NK-92 (cell line): ENCODE results near the gene CCZ1.
"Not testable (repeated sequence)": the region's sequence is repeated elsewhere in the genome, so short reads cannot be mapped to it uniquely, and the experiment has no call there.

ENCODE experiments used
- DNase-seq: peaks from one replicate; lab custom pipeline; 2025; ENCODE audit not compliant: unreplicated experiment; lab: John Stamatoyannopoulos, UW

The CCZ1 gene

GRCh38 chr7:5898480-5899224 is at the start of gene CCZ1:
Gene CCZ1, plus strand, starts transcription at chr7:5898733. Its CDS starts 67 bp downstream, at chr7:5898800.
- not testable (repeated sequence) for DNase-seq

DNA sequence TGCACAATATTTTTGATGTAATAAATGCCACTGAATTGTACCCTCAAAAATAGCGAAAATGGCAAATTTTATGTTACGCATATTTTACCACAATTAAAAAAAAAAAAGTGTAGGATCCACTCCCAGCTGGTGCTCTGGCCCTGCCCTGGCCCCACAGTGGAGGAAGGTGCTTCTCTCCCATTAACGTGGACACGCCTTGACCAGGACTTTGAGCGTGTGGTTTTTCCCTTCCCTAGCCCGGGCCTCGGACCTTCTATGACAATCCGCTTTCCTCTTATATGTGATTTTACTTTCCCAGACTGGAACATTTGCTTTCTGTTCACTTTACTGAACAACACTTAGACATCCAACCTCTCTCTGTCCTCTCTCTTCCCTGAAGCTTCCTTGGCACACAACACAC is 47.6 kb upstream of the CCZ1 start:
- no peak for DNase-seq

- no peak for DNase-seq
Observed at GRCh38 chr7:5854738-5855137, 43.8 kb upstream of the CCZ1 start.

- DNase-seq = not testable (repeated sequence)
Observed at GRCh38 chr7:5857041-5857575, 41.4 kb upstream of the CCZ1 start.

- not testable (repeated sequence) for DNase-seq
Observed at GRCh38 chr7:5858494-5858893, 40.0 kb upstream of the CCZ1 start.

- DNase-seq = not testable (repeated sequence)
Observed at GRCh38 chr7:5861281-5861680, 37.3 kb upstream of the CCZ1 start.

- not testable (repeated sequence) for DNase-seq
Observed at GRCh38 chr7:5862753-5863366, 35.7 kb upstream of the CCZ1 start.

DNA sequence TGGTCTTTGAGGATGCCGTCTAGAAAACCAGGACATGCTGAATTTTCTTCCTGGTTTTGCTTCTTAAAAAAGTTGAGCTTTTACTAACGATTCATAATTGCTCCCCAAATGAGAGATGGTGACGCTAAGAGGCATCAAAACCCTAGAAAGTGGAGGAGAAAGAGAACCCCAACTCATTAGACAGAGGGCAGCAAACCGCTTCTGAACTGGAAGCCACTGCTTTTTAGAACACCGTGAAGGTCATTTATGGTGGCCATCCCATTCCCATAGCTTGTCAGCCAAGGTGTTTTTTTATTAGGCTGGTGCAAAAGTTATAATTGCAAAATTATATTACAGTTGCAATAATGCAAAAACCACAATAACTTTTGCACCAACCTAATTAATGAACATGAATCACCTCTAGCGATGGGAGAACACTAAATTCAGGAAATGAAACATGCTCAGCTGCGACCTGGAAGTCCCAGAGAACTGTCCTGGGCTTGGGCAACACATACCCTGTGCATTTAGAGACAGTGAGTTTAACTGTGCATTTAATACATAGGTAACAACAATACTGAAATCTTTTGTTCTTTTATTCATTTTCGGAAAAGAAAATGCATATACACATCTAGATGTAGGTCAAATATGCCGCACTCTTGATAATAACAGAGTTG is 33.1 kb upstream of the CCZ1 start:
- not testable (repeated sequence) for DNase-seq

GRCh38 chr7:5867060-5867459 is 31.5 kb upstream of the CCZ1 start:
- DNase-seq = no peak

DNA sequence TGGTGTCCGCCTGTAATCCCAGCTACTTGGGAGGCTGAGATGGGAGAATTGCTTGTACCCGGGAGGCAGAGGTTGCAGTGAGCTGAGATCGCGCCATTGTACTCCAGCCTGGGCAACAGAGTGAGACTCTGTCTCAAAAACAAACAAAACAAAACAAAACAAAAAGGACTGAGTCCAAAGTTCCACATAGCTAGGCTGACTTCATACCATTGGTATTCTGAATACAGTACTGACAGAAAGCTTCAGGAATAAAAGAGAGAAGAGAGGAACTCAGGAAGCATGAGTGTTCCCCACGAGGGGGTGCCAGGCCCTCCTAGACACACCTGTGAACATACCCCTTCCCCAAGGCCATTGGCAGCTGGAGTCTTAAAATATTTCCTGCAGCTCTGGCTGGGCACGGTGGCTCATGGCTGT is 29.6 kb upstream of the CCZ1 start:
- not testable (repeated sequence) for DNase-seq

- no peak for DNase-seq
Observed at GRCh38 chr7:5869691-5870090, 28.8 kb upstream of the CCZ1 start.

GRCh38 chr7:5870311-5870710 is 28.2 kb upstream of the CCZ1 start:
- no peak for DNase-seq

DNA sequence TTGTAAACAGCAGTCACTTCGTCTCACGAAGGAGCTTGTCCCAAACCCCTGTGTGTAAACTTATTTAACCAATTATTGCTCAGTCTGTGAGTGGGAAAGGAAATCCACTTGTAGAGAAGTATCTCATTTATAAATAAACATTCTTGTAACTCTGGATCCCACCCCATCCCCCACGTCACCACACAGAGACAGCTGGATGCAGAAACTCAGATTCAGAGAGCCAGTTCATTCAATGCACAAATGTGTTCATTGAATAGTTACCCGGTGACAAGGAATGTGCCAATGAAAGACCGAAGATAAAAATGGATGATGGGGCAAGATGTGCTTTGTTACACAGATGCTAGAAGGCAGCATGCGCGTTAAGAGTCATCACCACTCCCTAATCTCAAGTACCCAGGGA is 26.2 kb upstream of the CCZ1 start:
- no peak for DNase-seq

DNA sequence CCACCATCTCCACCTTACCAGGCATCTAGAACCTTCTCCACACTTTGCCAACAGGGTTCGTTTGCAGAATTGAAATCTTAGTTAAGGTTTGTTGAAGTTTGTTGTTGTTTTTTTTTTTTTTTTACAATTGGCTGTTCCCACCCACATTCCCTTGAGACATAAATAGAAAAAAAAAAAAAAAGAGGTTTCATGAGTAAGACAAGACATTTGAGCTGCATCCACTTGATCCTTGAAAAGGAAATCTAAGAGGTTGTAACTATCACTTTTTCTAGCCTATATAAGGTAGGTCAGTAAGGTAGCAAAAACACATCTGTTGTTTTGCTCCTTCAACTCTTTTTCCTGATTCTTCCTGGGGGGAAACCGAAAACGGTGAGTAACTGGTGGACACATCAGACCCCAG is 18.9 kb upstream of the CCZ1 start:
- DNase-seq = not testable (repeated sequence)

DNA sequence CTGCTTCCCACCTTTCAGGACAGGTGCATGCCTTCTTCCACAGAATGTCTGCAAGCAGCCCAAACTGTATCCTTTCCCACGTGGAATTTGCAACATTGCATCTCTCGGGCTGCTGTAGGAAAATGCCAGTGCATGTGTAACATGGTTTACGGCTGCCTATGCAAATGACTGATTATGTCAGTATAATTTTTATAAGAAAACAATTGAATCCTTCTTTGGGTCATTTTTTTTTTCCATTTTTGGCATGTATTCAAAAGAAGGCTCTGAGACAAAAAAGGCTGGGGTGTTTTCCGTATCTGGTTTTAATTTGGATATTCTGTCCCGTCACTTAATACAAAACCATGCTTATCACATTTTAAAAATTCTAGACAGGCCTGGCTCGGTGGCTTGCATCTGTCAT is 18.4 kb upstream of the CCZ1 start:
- DNase-seq = not testable (repeated sequence)

DNA sequence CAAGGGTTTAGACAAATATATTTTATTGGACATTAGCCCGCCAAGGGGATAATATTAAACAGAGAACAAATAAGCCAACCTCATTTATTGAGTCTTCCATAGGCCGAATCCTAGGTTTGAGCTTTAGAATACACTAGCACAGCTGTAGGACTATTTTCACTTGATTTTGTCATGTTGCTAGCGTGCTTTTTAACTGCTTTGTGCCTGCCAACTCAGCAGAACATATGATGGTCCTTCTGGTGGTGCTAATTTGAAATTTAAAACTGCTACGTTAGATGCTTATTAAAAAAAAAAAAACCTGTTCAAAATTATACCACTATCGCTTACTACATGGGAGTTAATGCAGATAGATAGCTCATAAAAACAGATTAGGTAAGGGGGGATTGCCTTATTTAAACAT is 14.1 kb upstream of the CCZ1 start:
- not testable (repeated sequence) for DNase-seq

- not testable (repeated sequence) for DNase-seq
Observed at GRCh38 chr7:5888021-5888420, 10.5 kb upstream of the CCZ1 start.

DNA sequence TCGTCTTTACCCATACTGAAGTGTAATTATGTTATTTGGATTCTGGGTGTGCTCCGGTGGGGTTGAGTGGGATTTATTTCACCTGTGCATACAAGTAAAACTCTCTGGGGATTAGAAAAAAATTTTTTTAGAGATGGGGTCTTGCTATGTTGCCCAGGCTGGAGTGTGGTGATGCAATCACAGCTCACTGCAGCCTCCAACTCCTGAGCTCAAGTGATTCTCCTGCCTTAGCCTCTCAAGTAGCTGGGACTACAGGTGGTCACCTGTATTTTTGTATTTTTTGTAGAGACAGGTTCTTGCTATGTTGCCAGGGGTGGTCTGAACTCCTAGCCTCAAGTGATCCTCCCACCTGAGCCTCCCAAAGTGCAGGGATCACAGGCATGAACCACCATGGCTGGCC is 8.3 kb upstream of the CCZ1 start:
- not testable (repeated sequence) for DNase-seq

DNA sequence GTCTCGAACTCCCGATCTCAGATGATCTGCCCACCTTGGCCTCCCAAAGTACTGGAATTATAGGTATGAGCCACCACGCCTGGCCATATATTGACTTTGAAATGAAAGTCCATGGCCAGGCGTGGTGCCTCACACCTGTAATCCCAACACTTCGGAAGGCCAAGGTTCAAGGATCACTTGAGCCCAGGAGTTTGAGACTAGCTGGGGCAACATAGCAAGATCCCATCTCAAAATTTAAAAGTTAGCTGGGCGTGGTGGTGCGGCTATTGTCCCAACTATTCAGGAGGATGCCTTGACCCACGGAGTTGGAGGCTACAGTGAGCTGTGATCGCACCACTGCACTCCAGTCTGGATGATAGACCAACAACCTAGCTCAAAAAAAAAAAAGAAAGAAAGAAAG is 6.0 kb upstream of the CCZ1 start:
- no peak for DNase-seq

DNA sequence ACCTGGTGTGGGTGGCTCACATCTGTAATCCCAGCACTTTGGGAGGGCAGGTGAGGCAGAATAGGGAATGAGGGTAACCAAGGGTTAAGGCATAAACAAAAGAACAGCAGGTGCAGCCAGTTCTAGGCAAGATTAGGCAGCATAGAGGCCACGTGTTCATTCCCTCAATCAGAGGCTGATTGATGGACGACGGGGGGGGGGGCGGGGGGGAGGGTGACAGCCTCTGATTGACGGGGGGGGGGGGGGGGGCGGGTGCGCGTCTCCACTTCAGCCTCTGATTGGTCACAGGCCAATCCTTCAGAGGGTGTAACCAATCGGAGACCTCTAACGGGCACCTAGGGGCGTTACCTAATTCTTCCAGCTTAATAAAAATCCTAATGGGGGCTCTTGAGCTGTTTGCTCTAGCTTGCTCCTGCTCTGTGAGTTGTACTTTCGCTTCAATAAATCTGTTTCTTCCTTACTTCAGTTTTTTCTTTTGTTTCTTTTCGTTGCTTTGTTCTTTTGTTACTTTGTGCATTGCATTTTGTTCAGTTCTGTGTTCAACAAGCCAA is 1.1 kb upstream of the CCZ1 start:
- not testable (repeated sequence) for DNase-seq

- DNase-seq = not testable (repeated sequence)
Observed at GRCh38 chr7:5903002-5903401, 4.5 kb downstream of the CCZ1 start.
